Stimulated activated CD4-positive, alpha-beta T cell treated with anti-CD3 and anti-CD28 coated beads, Interleukin-4, amount 100 ng/mL, for 48 hours (primary cell): ENCODE results near the gene ECE1.
A peak's percentile ranks its signal among the peaks of the same experiment; 100 is the strongest.

Experiments used
- DNase-seq, 2 donors: peaks; one replicate each; pipeline ENCODE4 v3.0.0-alpha.2; 2020; ENCODE audit warnings: low read depth in 2 of 2

ECE1 gene

DNA sequence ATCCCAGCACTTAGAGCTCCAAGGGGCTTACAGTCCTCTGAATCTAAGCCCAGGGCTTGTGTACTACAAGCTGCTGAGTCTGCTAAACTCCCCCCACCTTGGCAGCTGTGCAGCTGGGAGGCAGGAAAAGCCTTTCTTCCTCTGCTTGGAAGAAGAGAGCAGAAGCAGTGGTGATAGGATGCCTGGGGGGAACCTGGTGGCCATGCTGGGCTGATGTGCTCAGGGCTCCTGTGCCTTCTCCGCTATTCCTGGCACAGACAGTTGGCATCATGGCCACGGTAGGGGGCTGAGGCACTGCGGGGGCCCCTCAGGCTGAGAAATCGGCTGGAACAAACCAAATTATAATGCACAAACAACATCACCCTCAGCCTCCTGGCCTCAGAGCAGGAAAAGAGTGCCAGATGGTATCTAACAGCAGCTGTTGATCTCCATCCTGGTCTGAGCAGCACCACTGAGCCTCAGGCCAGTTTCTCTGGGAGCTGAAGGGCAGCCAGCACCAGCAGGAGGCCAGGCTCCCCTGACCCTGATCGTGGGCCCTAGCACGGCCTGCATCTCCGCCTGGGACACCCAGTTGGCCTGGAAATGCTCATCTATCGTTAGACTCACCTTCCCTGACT lies 35.8 kb downstream of the ECE1 start:
- no peak for DNase-seq

DNA sequence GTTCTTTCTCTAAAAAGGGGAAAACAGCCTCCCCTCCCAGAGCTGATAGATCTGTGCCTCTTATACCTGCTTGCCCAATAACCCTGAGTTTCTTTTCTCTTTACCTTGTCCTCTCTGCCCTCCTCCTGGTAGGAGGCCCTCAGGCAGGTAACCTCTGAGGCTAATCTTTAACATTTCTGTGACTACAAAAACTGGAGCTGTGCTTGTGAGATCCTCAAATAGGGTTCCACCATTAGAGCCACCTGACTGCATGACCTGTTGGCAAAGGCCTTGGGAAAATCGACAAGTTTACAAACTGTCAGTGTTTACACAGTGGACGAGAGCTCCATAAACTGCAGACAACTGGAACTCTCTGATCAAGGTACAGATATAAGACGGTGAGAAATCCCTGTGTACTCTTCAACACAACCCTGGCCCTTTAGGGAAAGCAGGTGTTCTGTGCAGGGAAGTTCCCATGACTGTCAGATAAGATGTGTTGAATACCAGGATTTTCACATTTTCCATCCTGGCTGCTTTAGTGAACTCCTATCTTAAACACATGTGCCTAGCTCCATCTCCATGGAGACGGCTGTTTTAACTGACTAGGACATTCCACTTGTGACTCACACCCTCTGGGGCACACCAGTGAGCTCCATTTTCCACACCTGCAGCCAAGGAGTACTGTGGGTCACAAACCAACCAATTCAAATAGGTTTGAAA lies 38.3 kb downstream of the ECE1 start:
- DNase-seq = peak in 1 of 2 donors; percentile 34

DNA sequence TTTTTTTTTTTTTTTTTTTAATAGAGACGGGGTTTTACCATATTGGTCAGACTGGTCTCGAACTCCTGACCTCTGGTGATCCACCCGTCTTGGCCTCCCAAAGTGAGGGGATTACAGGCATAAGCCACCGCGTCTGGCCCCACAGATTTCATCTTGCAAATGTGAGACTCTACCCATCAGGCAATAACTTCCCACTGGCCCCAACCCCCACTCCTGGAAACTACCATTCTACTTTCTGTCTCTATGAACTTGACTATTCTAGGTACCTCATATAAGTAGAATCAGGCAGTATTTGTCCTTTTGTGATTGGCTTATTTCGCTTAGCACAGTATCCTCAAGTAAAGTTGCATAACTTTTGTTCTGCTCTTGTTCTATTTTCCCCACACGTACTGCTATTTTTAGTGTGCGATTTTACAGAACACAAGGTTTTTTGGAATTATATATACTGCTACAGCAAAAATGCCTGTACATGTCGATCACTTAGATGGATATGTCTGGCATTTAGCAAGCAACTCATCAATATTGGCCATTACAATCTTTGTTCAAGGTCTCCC lies 40.2 kb downstream of the ECE1 start:
- no peak for DNase-seq

DNA sequence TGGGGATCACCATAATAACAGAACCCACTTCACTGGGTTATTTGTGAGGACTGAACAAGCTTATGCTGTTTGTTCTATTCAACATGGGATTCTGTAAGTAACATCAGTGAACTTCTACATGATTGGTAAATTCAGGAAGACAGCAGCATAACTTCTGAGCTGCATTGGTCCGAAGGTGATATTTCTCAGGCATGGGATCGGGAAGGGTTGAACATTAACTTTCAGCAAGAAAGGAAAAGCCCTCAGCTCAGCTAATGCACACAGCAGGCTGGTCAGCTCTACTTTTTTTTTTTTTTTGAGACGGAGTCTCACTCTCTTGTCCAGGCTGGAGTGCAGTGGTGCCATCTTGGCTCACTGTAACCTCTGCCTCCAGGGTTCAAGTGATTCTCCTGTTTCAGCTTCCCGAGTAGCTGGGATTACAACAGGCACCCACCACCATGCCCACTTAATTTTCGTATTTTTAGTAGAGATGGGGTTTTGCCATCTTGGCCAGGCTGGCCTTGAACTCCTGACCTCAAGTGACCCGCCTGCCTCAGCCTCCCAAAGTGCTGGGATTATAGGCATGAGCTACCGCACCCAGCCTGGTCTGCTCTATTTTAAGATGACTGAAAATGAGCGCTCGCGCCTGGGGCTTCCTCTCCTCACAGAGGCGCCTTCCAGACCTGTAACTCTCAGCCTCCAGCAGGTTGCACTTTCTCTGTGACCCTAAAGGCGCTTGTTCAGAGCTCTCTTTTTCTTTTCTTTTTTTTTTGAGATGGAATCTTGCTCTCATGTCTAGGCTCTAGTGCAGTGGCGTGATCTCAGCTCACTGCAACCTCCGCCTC lies 42.2 kb downstream of the ECE1 start:
- no peak for DNase-seq

DNA sequence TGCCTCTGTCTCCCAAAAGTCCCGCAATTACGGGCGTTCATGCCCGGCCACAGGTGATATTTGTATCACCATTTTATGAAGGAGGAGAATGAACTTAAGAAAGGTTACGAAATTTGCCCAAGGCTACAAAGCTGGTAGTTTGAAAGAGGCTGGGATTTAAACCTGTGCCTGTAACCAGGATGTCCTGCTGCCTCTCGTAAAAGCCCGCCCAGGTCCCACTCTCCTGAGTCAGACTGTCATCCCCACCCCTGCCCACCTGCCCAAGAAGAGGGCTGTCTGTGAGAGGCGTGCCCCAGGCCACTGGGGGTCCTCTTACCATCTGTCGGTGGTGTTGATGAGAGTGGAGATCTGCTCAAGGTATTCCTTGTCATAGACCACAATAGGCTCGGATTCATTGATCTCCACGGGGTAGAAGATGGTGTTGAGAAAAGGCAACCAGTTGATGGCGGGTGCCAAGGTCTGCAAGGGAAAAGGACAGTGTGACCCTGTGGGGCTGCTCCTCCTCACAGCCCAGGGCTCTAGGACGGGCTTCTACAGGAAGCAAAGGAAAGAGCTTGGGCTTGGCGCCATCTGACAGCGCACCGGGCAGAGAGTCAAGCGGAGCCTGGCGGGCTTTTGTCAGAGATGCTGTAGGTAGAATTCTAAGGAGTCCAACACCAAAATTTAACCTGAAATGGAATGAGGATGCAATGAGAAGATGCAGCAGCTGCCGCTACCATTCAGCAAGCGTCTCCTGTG lies 43.2 kb downstream of the ECE1 start:
- no peak for DNase-seq

DNA sequence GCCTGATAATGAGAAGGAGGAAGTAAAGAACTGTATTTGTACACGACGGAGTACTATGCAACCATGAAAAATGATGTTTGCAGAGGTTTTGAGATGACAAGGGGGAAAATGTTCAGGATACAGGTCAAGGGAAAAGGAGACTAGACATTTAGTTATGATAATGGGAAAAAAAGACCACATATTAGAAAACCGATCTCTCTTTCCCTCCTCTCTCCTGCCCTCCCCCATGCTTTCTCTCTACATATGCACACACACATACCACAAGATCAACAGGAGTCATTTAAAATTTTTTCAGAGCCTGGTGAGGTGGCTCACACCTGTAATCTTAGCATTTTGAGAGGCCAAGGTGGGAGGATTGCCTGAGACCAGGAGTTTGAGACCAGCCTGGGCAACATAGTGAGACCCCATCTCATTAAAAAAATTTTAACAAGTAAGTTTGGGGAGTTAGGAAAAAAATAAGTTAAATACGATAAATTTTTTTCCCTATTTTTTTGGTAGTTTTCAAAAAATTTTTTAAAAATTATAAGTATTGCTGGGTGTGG lies 44.5 kb downstream of the ECE1 start:
- no peak for DNase-seq

DNA sequence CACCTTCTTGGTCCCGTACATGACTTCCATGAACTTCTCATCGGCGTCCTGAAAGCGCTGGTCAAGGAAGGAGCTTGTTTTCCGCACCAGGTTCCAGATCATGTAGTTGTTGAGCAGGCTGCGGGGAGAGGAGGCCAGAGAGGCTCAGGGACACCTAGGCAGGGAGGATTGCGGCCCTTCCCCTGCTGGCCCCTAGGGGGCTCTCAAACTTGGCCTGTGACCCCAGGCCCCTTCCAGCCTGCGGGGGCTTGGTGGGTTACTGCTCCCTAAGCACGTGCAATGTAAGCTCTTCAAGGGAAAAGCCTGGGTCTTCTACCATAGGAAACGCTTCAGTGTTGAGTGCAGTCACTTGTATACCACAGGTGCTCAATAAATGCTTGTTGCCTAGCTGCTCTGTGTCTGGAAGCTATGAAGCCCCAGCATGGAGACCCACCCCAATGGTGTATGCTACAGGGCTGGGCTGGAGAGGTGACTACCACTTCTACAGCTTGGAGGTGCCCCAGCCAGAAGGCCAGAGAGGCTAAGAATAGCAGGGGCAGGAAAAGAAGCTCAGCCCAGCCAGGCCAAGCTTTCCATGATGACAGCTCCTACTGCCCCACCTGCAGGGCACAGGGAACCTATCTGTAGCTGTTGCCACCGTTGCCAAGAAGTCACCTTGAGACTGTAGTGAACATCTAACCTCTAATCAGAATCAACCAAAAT lies 45.1 kb downstream of the ECE1 start:
- DNase-seq = no peak

DNA sequence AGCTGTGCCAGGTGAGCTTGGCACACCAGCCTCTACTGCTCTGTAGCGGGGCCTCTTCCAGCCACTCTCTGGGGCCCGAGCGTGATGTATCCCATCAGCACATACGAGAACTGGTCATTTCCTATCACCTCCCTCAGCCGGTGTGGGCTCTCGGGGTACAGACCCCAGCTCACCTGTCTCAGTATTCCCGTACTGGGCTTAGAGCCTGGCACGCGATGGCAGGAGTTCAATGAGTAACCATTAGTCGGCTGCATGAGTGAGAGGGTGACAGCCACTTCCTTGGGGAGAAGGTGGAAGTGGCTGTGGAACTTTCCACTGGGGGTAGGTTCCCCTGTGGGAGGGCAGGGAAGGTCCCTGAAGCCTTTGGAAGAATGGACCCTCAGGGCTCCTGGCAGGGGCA lies 46.1 kb downstream of the ECE1 start:
- DNase-seq = no peak

DNA sequence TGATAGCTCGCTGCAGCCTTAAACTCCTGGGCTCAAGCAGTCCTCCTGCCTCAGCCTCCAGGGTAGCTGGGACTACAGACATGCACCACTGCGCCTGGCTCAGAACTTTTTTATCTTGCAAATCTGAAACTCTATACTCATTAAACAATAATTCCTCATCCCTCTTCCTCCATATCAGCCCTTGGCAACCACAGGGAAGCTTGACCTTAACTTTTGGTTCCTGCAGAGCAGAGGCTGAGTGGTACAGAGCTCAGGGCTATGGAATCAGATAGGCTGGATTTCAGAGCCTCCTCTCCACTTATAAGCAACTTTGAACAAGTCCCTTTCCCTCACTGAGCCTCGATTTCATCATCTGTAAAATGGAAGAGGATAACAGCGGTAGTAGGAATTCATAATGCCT lies 47.4 kb downstream of the ECE1 start:
- no peak for DNase-seq

DNA sequence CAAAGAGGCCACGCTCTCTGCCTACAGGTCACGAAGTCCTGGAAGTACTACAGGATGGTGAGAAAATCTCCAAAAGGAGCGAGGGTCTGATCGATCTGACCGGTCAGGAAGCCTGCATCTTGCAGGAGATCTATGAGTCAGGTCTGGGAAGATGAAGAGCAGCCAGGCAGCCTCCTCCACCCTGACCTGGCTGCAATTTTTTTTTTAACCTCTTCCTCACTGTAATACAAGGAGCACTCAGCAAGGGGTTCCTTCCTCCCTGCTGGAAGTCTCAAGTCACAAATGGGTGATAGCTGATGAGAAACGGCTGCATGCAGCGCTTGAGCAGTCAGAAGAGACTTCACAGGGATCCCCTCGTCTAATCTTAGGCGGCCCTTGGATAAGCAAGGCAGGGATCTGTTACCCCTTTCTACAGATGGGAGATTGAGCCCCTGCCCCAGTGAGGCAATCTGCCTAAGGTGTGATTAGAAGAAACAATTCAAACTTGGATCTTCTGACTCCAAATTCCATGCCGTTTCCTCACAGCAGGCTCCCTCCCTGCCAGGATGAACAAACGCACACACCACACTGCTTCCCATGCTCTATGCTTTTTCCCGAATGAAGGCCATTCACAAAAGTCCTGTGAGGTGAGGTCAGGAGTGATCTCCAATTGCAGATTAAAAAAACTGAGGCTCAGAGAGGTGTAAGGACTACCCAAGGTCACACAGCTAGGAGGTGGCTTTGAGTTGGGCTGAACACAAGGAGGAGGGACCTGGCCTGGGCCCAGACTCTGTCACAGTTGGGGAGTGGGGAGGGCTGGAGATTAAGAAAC lies 48.3 kb downstream of the ECE1 start:
- no peak for DNase-seq

DNA sequence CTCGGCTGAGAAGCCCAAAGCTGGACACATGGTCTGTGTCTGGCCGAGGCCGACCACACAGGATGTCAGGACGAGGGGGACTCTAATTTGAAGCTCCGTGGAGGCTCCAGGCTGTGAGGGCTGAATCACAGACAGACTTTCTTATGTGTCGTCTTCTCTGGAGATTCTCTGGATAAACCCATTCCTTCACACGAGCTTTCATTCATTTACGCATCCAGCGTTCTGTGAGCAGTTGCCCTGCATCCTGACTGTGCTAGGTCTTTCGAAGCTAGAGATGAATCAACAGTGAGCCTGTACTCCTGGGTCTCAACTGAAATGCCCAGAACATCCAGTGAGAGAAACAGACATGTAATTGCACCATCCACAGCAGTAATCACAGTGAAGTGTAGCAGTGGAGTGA lies 49.6 kb downstream of the ECE1 start:
- no peak for DNase-seq

DNA sequence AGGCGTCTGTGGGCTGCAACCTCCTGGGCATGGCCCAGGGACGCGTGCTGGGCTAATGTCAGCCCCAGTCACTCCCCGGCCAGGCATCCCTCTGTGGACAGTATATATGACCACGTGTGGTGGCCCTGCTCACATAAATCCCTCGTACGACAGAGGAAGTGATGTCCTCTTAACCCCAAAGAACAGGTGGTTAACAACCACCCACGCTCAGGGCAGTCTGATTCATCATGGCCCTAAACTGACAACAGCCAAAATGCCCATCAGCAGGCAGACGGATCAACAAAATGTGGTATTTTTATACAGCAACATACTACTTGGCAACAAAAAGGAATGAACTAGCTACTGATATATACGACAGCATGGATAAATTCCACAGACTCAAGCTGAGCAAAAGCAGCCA lies 51.0 kb downstream of the ECE1 start:
- DNase-seq = no peak

DNA sequence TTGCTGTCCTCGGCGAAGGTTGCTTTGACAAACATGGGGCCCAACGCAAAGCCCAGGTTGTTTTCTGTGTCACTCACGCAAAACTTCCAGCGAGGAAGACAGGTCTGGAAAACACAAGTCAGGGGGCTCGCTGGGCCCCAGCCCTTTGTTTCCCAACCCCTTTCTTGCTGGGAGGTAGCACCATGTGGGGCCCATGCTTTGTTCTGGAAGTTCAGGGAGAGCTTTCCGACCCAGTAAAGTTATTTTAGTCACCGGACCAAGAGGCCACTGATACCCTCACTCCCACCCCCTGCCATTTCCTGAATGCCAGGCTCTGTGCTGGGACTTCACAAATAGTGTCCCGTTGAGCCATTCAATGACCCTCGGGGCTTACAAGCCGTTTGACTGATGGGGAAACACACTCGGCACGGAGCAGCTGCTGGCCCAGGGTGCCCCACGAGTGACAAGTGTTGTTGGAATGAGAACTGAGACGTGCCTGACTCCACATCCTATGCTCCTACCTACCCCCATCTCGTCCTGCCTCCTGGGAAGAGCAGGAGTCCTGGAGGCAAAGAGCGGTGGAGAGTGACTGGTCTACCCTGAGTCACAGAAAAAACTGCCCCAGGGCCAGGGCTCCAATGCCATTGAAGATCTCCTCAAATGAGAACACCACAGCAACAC lies 52.0 kb downstream of the ECE1 start:
- no peak for DNase-seq

DNA sequence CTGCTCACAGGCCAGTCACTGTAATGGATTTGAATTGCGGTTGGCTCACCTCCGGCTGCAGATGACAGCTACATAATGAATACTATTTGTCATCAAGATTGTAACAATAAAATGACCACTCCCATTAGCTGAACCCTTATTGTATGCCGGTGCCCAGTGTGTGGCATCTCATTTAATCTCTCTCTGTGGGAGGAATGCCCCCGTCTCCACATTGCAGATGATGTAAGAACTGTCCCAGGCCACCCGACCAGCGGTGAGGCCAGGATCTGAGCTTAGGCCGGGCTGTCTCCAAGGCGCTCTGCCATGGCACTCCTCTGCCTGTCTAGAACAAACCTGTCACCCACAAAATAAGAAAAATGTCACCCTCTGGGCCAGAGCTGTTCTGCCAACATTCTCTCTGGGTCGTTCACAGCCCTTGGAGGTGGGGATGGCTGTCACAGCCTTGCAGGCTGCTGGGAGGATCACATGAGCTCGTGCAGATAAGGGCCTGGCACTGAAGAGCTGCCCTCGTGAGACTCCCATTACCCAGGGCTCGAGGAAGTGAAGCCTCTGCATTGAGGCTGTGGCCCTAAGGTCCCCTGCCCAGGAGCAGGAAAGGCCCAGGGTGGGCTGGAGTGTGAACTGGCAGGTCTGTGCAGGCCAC lies 52.7 kb downstream of the ECE1 start:
- no peak for DNase-seq

DNA sequence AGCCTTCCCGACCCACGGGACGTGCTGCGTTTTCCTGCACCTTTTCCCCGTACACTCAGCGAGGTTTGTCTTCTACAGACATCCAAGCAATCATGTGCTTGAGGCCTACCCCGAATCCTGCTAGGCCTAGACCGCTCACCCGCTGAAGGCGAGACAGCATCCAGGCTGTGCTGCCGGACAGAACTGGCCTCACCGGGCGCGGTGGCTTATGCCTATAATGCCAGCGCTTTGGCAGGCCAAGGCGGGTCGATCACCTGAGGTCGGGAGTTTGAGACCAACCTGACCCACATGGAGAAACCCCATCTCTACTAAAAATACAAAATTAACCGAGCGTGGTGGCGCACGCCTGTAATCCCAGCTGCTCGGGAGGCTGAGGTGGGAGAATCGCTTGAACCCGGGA lies 54.1 kb downstream of the ECE1 start:
- no peak for DNase-seq

DNA sequence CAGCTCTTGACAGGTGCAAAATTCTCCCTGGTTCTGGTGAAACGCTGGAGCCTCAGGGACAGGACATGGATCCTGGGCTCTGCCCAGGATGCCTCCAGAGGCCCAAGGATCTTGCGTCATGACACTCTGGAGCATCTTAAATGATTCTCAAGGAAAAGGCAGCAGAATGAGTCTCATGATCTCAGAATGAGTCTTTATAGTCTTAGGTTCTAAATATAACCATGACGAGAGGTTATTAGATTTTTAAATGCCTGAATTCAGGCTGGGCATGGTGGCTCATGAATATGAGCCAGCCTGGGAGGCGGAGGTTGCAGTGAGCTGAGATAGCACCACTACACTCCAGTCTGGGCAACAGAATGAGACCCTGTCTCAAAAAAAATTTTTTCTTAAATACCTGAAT lies 55.5 kb downstream of the ECE1 start:
- DNase-seq = no peak

DNA sequence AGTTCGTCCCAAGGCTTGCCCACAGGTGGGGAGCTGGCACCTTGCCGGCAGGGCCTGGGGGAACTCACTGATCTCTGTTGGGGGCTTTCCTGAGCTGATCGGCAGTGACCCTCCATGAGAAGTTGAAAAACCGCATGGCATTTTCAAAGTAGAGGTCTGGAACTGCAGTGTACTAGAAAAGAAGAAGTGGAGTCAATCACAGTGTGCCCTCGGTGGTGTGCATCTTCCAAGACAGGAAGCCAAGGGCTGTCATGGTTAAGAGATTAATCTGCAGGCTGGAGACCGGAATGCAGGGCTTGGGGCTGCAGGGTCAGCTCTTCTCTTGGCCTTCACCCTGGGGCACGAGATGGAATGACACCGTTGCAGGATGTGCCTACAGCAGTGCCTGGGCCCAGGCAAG lies 56.8 kb downstream of the ECE1 start:
- DNase-seq = no peak

DNA sequence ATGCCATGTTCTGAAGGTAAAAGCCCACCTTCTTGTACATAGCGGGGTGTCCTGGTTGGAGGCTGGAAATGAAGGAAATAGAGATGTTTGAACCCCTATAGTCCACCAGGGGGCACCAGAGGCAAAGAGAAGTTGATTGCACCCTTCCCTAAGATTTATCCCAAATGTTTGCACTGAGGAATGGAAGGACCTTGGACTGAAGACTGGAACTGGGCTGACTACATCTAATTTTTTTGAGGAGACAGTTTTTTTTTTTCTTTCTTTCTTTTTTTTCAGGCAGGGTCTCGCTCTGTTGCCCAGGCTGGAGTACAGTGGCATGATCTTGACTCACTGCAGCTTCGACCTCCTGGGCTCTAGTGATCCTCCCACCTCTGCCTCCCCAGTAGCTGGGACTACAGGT lies 58.2 kb downstream of the ECE1 start:
- DNase-seq = no peak
